Umbilical cord (tissue), 2 donors: ENCODE data around the gene DDX4. TPM values are rescaled to one million over a fixed set of nuclear protein-coding genes. Genes with fewer than 3 reads are reported as not detected.

ENCODE experiments used
- DNase-seq: peaks from one replicate; pipeline ENCODE4 v3.0.0-alpha.2; 2015; ENCODE audit warnings: low spot score
- total RNA-seq: library from RNA; depleted of rRNA; stranded (reverse); fragments of >200 nt; gene quantifications from one replicate; pipeline ENCODE4 v1.2.3, GENCODE V29; 2014; ENCODE audit warnings: low replicate concordance; ENCODE audit not compliant: insufficient read depth

DDX4 gene
- total RNA-seq, 1 donor from 2014 or later = 4.1 TPM

DNA sequence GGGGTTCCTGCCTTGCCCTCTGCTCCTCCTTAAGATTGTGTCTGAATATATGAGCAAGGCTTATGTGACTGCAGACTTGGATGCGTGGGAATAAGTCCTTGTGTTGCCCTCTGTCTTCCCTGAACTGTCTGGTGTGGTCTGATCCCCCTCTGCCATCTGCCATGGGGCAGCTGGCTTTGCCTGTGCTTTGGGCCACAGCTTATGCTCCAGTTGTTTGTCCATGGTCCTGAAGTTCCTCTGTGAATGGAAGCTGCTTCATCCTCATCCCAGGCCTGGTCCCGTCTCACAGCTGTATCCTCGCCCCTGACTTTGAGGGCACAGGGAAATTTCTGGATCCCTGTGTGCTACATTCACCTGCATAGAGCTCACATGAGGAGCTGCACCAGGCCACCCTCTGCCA, 128.0 kb downstream of the DDX4 start:
- DNase-seq = peak; percentile 10

DNA sequence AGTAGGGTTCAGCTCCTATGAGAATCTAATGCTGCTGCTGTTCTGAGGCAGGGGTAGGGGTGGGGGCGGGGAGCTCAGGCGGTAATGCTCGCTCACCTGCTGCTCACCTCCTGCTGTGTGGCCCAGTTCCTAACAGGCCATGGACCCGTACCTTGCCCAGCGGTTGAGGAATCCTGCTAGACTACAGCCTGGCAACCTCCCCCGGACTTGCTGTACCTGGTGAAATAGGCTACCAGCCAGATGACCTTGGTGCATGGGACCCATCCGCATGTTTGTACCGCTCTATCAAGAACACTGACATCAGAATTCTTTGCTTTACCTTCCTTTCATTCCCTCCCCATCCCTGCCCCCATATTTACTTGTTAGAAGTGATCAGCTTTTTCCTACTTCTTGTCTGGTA, 128.6 kb downstream of the DDX4 start:
- DNase-seq = no peak

Other genes starting within 250 kb of the DDX4 start
- 88.1 TPM for gene PLPP1, start 203.1 kb upstream of the DDX4 start, total RNA-seq
- gene SLC38A9, start 25.7 kb upstream of the DDX4 start, total RNA-seq = 45.5 TPM
- 0.48 TPM for gene IL31RA, start 113.3 kb downstream of the DDX4 start, total RNA-seq